Pancreas (tissue), 10 donors: ENCODE results near the gene CELF3. TPM values are rescaled to one million over a fixed set of nuclear protein-coding genes. Genes with fewer than 3 reads are reported as not detected.
"Not testable (repeated sequence)": the region's sequence is repeated elsewhere in the genome, so short reads cannot be mapped to it uniquely, and the experiment has no call there.

ENCODE experiments used
- ATAC-seq, 4 donors: fragments of 200-7000 bp; cut with Tn5 transposase; one replicate each; pipeline versions ENCODE4 v1.8.0 to v1.9.1; 2020; ENCODE audit warnings: mild to moderate bottlenecking in 4 of 4, moderate library complexity in 4 of 4
- DNase-seq, 6 donors: peaks; one replicate each; pipeline ENCODE4 v3.0.0-alpha.2; 2020
- FAIRE-seq: peaks from 2 replicates; lab custom pipeline; 2012; peaks lifted over from hg19 to GRCh38; lab: Jason Lieb, UNC
- H3K27ac ChIP-seq, 4 donors: fragments of 200-600 bp; sonication (generic); 1 replicate in 3 of 4; 2 replicates in 1 of 4; pipeline versions ENCODE4 v1.5.0 to v1.8.0; 2020
- H3K27me3 ChIP-seq, 4 donors: fragments of 200-600 bp; one replicate each; pipeline ENCODE4 v1.8.0; 2021
- H3K36me3 ChIP-seq, 3 donors: fragments of 200-600 bp; sonication (generic) in 1 of 3; one replicate each; pipeline versions ENCODE4 v1.5.0 to v1.8.0; 2020 to 2021
- H3K4me1 ChIP-seq, 3 donors: fragments of 200-600 bp; one replicate each; pipeline ENCODE4 v1.8.0; 2021
- H3K4me3 ChIP-seq, 4 donors: fragments of 200-600 bp; sonication (generic) in 2 of 4; one replicate each; pipeline versions ENCODE4 v1.5.0 to v1.8.0; 2020 to 2021
- H3K9me3 ChIP-seq, 4 donors: fragments of 200-600 bp; one replicate each; pipeline ENCODE4 v1.8.0; 2021
- CTCF ChIP-seq, 4 donors: fragments of 200-600 bp; sonication (generic) in 3 of 4; IDR thresholded peaks; one replicate each; pipeline versions ENCODE4 v1.5.0 to v1.8.0; 2021; ENCODE audit warnings: antibody characterized with exemption in 4 of 4
- WGBS, 2 donors: extraction: QIAGEN DNeasy Blood & Tissue Kit; methylation state at CpG; one replicate each; pipeline ENCODE4 v1.1.7; 2013; 5-methylcytosine and 5-hydroxymethylcytosine counted together
- intact Hi-C, 3 donors: fragments of 100-400 bp; cut with DNase I; formaldehyde crosslinking; loops; one replicate each; pipeline versions ENCODE4 v1.11.1 to v1.14.2; 2022
- polyA plus RNA-seq, 2 donors: library from polyadenylated mRNA; stranded (reverse); fragments of 200-250 nt; gene quantifications; one replicate each; pipeline ENCODE4 v1.2.3, GENCODE V29; 2013
- total RNA-seq, 6 donors: library from RNA; stranded (reverse); fragmentation: NEBNext Ultra II Directional in 4 of 6; extraction: Animal tissue kit (Norgen Biotek cat#: 25700) in 4 of 6; gene quantifications; one replicate each; pipeline versions ENCODE4 v1.2.1 to v1.2.4, GENCODE V29; 2021 to 2023
- donor health status: healthy with polysubstance abuse.
- donor health status: DM: no; HTN: no; CAD: no; lungs with moderate emphysema.
- donor health status: DM: no; HTN: no; CAD: no.
- donor health status: control.
- donor health status: control.
- donor health status: Bipolar disorder and iron deficiency.
- donor health status: DM: yes; HTN: yes; CAD: no.
- donor health status: DM: no; HTN: no; CAD: no.
- donor health status: DM: no; HTN: no; CAD: no.
- donor health status: DM: yes; HTN: yes; CAD: no.

Gene CELF3
- total and polyA plus RNA-seq, 8 donors: 1.1 to 76.3 (median 5.9) TPM

- DNase-seq (no peak), ATAC-seq (no peak), FAIRE-seq (no peak)
- Histone ChIP-seq H3K27me3 (no peaks in the 10 kb centered on the region), H3K9me3 (no peaks in the 10 kb centered on the region), H3K4me1 (no peaks in the 10 kb centered on the region), H3K4me3 (no peak overlapping the region), H3K36me3 (peaks cover 0 to 17% (median 8%) of the 10 kb centered on the region in 3 donors), H3K27ac (no peak overlapping the region)
- no peak for TF ChIP-seq CTCF (IDR thresholded peaks at IDR 0.05)
- WGBS, 2 donors: 89 to 95% methylated on average over 2 of the region's 2 CpGs
- intact Hi-C loops: no loop called here
These were observed 34.7 kb downstream of the CELF3 start for GRCh38 chr1:151681923-151682322.

GRCh38 chr1:151680826-151681225 lies 35.8 kb downstream of the CELF3 start:
- DNase-seq: no peak
- ATAC-seq: peak in 3 of 4 donors; percentile 40 to 61 (median 53)
- Histone ChIP-seq H3K9me3 (no peaks in the 10 kb centered on the region), H3K36me3 (peaks cover 0 to 14% (median 5%) of the 10 kb centered on the region in 3 donors), H3K4me1 (no peaks in the 10 kb centered on the region), H3K4me3 (no peak overlapping the region), H3K27ac (no peak overlapping the region), H3K27me3 (no peaks in the 10 kb centered on the region)
- no peak for FAIRE-seq
- WGBS, 2 donors: 67% methylated on average over 3 of the region's 3 CpGs
- intact Hi-C loops: no loop called here
- no peak for TF ChIP-seq CTCF (IDR thresholded peaks at IDR 0.05)

GRCh38 chr1:151680391-151680790 lies 36.2 kb downstream of the CELF3 start:
- Histone ChIP-seq H3K9me3 (no peaks in the 10 kb centered on the region), H3K36me3 (peaks cover 0 to 11% (median 1%) of the 10 kb centered on the region in 3 donors), H3K4me1 (no peaks in the 10 kb centered on the region), H3K27ac (no peak overlapping the region), H3K4me3 (no peak overlapping the region), H3K27me3 (no peaks in the 10 kb centered on the region)
- no peak for DNase-seq
- intact Hi-C loops: no loop called here
- 71% methylated on average over 4 of the region's 4 CpGs for WGBS, 2 donors
- FAIRE-seq: no peak
- peak in 1 of 4 donors; percentile 9 for ATAC-seq
- no peak for TF ChIP-seq CTCF (IDR thresholded peaks at IDR 0.05)

- ATAC-seq: no peak
- intact Hi-C loops: no loop called here
- 56 to 69% methylated on average over 1 of the region's 1 CpG for WGBS, 2 donors
These were observed 43.2 kb downstream of the CELF3 start for GRCh38 chr1:151673407-151673806.

GRCh38 chr1:151670036-151670675 lies 46.4 kb downstream of the CELF3 start:
- FAIRE-seq, H3K27ac ChIP-seq, H3K4me3 ChIP-seq, DNase-seq, ATAC-seq, H3K4me1 ChIP-seq, H3K27me3 ChIP-seq, H3K9me3 ChIP-seq, intact Hi-C loops: not testable (repeated sequence)
- WGBS, 2 donors: 95% methylated on average over 2 of the region's 2 CpGs
- H3K36me3 ChIP-seq: peaks cover 0 to 10% (median 0%) of the 10 kb centered on the region in 3 donors

More at GRCh38 chr1:151673407-151673806, 43.2 kb downstream of the CELF3 start:
- no peaks in the 10 kb centered on the region for H3K9me3 ChIP-seq
- H3K4me3 ChIP-seq: no peak overlapping the region
- FAIRE-seq (no peak), DNase-seq (no peak)
- H3K27ac ChIP-seq: no peak overlapping the region
- H3K36me3 ChIP-seq: peaks cover 0 to 10% (median 0%) of the 10 kb centered on the region in 3 donors
- no peak for TF ChIP-seq CTCF (IDR thresholded peaks at IDR 0.05)
- no peaks in the 10 kb centered on the region for H3K4me1 ChIP-seq
- no peaks in the 10 kb centered on the region for H3K27me3 ChIP-seq
